Measurements from ENCODE around the gene PRDM5.

GRCh38 chr4:120816296-120816965 is 106.1 kb downstream of the PRDM5 start:
- TF ChIP-seq TAF1 (IDR thresholded peaks at IDR 0.05; ENCODE audit: low read depth, low read length) (no peak), SPI1 (IDR thresholded peaks at IDR 0.05; ENCODE audit: low read depth, low read length) (no peak)

Measured in GM12891 (cell line).